PC-9 (cell line): Measurements from ENCODE around the gene KIT.

Source experiments
- CTCF ChIP-seq: fragments of 200-600 bp; sonication (generic); conservative IDR thresholded peaks from 2 replicates; pipeline ENCODE4 v1.6.1; 2017; ENCODE audit warnings: mixed run types, antibody characterized with exemption, mild to moderate bottlenecking, moderate library complexity
- EZH2 ChIP-seq: fragments of 200-600 bp; sonication (generic); IDR thresholded peaks from 2 replicates; pipeline ENCODE4 v1.8.0; 2017; ENCODE audit warnings: antibody characterized with exemption, low read depth

GRCh38 chr4:54729256-54729655, 71.5 kb downstream of the KIT start:
- TF ChIP-seq CTCF (no peak), EZH2 (no peak)
